ENCODE results near the gene CHPT1. TPM values are rescaled to one million over a fixed set of nuclear protein-coding genes. Genes with fewer than 3 reads are reported as not detected.

Gene CHPT1
- total RNA-seq, 4 donors from 2014 or later: 32.3 to 67.3 (median 36.1) TPM

GRCh38 chr12:101773650-101774162 lies 76.3 kb downstream of the CHPT1 start:
- TF ChIP-seq, protein P1, sequence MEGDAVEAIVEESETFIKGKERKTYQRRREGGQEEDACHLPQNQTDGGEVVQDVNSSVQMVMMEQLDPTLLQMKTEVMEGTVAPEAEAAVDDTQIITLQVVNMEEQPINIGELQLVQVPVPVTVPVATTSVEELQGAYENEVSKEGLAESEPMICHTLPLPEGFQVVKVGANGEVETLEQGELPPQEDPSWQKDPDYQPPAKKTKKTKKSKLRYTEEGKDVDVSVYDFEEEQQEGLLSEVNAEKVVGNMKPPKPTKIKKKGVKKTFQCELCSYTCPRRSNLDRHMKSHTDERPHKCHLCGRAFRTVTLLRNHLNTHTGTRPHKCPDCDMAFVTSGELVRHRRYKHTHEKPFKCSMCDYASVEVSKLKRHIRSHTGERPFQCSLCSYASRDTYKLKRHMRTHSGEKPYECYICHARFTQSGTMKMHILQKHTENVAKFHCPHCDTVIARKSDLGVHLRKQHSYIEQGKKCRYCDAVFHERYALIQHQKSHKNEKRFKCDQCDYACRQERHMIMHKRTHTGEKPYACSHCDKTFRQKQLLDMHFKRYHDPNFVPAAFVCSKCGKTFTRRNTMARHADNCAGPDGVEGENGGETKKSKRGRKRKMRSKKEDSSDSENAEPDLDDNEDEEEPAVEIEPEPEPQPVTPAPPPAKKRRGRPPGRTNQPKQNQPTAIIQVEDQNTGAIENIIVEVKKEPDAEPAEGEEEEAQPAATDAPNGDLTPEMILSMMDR (IDR thresholded peaks at IDR 0.05 in 4 of 5, conservative IDR thresholded peaks at IDR 0.05 in 1 of 5): peak; percentile 89 to 94 (median 91)
- TF ChIP-seq POLR2A (IDR thresholded peaks at IDR 0.05): no peak
- ATAC-seq (peak; percentile 81 to 86), DNase-seq (peak; percentile 30 to 55)
- Histone ChIP-seq H3K36me3 (peaks cover 0 to 20% of the 10 kb centered on the region in 2 donors), H3K9me3 (no peaks in the 10 kb centered on the region), H3K4me3 (no peak overlapping the region), H3K4me1 (peaks cover 12 to 22% of the 10 kb centered on the region in 2 donors), H3K27me3 (no peaks in the 10 kb centered on the region), H3K27ac (peak overlapping the region in 1 of 4 donors; percentile 3)
- intact Hi-C loops (cut with DNase I; ENCODE audit: low total_unique reads) (loop anchor here (1.0 kb wide), 2 partner anchors 58 to 66 kb away; no protein-coding TSS in a partner anchor), in situ Hi-C loops (cut with MboI; ENCODE audit: low sequenced_read_pairs in 4 of 4) (loop anchor here in 1 of 4 donors (25.0 kb wide), 1 partner anchor 361 kb away; the partner anchor contains the start of gene ARL1)

- no peak overlapping the region for H3K4me3 ChIP-seq
- H3K36me3 ChIP-seq: no peaks in the 10 kb centered on the region
- H3K4me1 ChIP-seq: peaks cover 12 to 25% of the 10 kb centered on the region in 2 donors
- no peaks in the 10 kb centered on the region for H3K27me3 ChIP-seq
- in situ Hi-C loops (cut with MboI; ENCODE audit: low sequenced_read_pairs in 4 of 4) (loop anchor here in 2 of 4 donors (5.0 kb wide), 2 partner anchors 56 to 66 kb away; partner anchors contain the start of gene GNPTAB (in 1 of the 2)), intact Hi-C loops (cut with DNase I; ENCODE audit: low total_unique reads) (no loop called here)
- DNase-seq: no peak
- no peaks in the 10 kb centered on the region for H3K9me3 ChIP-seq
- no peak overlapping the region for H3K27ac ChIP-seq
- TF ChIP-seq POLR2A (IDR thresholded peaks at IDR 0.05): no peak
- TF ChIP-seq, protein P1 (IDR thresholded peaks at IDR 0.05 in 4 of 5, conservative IDR thresholded peaks at IDR 0.05 in 1 of 5): no peak
- no peak for ATAC-seq
Measured at GRCh38 chr12:101775816-101776215, 78.4 kb downstream of the CHPT1 start.

GRCh38 chr12:101777485-101777884 lies 80.0 kb downstream of the CHPT1 start:
- H3K4me1 ChIP-seq: peaks cover 14 to 27% of the 10 kb centered on the region in 2 donors
- ATAC-seq (peak in 1 of 2 donors; percentile 16), DNase-seq (no peak)
- no peak overlapping the region for H3K4me3 ChIP-seq
- no peaks in the 10 kb centered on the region for H3K27me3 ChIP-seq
- H3K9me3 ChIP-seq: no peaks in the 10 kb centered on the region
- in situ Hi-C loops (cut with MboI; ENCODE audit: low sequenced_read_pairs in 4 of 4) (loop anchor here in 2 of 4 donors (5.0 kb wide), 2 partner anchors 55 to 65 kb away; partner anchors contain the start of gene GNPTAB (in 1 of the 2)), intact Hi-C loops (cut with DNase I; ENCODE audit: low total_unique reads) (no loop called here)
- TF ChIP-seq, protein P1 (IDR thresholded peaks at IDR 0.05 in 4 of 5, conservative IDR thresholded peaks at IDR 0.05 in 1 of 5): no peak
- TF ChIP-seq POLR2A (IDR thresholded peaks at IDR 0.05): no peak
- peak overlapping the region; percentile 51 to 83 (median 66) for H3K27ac ChIP-seq
- H3K36me3 ChIP-seq: no peaks in the 10 kb centered on the region

DNA sequence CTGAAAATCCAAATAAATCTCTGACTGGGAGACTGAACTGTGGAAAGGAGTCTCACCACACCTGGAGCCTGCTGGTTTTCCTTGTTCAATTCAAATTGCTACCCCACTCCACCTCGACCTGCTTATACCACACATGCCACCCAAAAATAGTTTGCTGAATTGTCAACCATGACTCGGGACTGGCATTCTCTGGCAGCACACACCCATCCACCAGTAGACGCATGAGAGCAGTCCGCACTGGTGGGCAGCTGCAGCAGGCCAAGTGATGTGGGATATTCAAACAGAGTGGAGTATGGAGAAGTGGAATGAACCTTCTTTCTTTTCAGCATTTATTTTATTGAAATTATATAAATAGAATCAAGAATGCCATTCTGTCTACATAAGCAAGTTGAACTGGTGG lies 80.5 kb downstream of the CHPT1 start:
- no peaks in the 10 kb centered on the region for H3K9me3 ChIP-seq
- ATAC-seq (peak; percentile 72), DNase-seq (peak; percentile 36 to 49)
- in situ Hi-C loops (cut with MboI; ENCODE audit: low sequenced_read_pairs in 4 of 4) (loop anchor here in 2 of 4 donors (5.0 kb wide), 2 partner anchors 54 to 64 kb away; partner anchors contain the start of gene GNPTAB (in 1 of the 2)), intact Hi-C loops (cut with DNase I; ENCODE audit: low total_unique reads) (no loop called here)
- peak overlapping the region; percentile 51 to 83 (median 66) for H3K27ac ChIP-seq
- no peaks in the 10 kb centered on the region for H3K36me3 ChIP-seq
- TF ChIP-seq POLR2A (IDR thresholded peaks at IDR 0.05): no peak
- TF ChIP-seq, protein P1 (IDR thresholded peaks at IDR 0.05 in 4 of 5, conservative IDR thresholded peaks at IDR 0.05 in 1 of 5): no peak
- H3K4me3 ChIP-seq: no peak overlapping the region
- no peaks in the 10 kb centered on the region for H3K27me3 ChIP-seq
- H3K4me1 ChIP-seq: peaks cover 19 to 32% of the 10 kb centered on the region in 2 donors

Other genes with a start within 250 kb of the CHPT1 start
- not detected for gene SPIC, start 222.3 kb upstream of the CHPT1 start, total RNA-seq
- 1,000 to 10,000 TPM; 2,958 to 5,874 (median 4,932) TPM for gene MYBPC1, start 102.7 kb upstream of the CHPT1 start, total RNA-seq
- under 1 TPM in 1 of 4 donors, not detected in 3; 0.66 TPM for gene SYCP3, start 41.8 kb downstream of the CHPT1 start, total RNA-seq
- 10 to 100 TPM; 10.7 to 30.3 (median 16.2) TPM for gene GNPTAB, start 133.3 kb downstream of the CHPT1 start, total RNA-seq
- gene DRAM1, start 179.9 kb downstream of the CHPT1 start, total RNA-seq: 1 to 10 TPM; 2.9 to 7.2 (median 4.1) TPM

Data from gastrocnemius medialis (tissue), 4 donors.